GM12878 (cell line): ENCODE data around the gene HYPK. TPM values are rescaled to one million over a fixed set of nuclear protein-coding genes. Genes with fewer than 3 reads are reported as not detected.

Experiments
- BCL11A ChIP-seq: IDR thresholded peaks from 2 replicates; pipeline ENCODE4 v1.6.1; 2011; ENCODE audit warnings: low read depth, low read length
- CHD1 ChIP-seq: IDR thresholded peaks from 2 replicates; pipeline ENCODE4 v1.6.1; 2012; ENCODE audit warnings: low read depth, low read length, improper control_type of control experiment
- CHD2 ChIP-seq: IDR thresholded peaks from 2 replicates; pipeline ENCODE4 v1.6.1; 2011; ENCODE audit warnings: low read depth, low read length, improper control_type of control experiment, borderline replicate concordance
- ETV6 ChIP-seq, 2 experiments: fragments of 450-650 bp in 1 of 2; IDR thresholded peaks in 1 of 2; conservative IDR thresholded peaks in 1 of 2; 2 replicates each; pipeline ENCODE4 v1.6.1; 2014; ENCODE audit warnings: antibody characterized with exemption in 1 of 2, borderline replicate concordance in 1 of 2, low read depth in 1 of 2, mild to moderate bottlenecking in 1 of 2, moderate library complexity in 1 of 2
- HDAC2 ChIP-seq: fragments of 200-600 bp; sonication (generic); IDR thresholded peaks from 2 replicates; pipeline ENCODE4 v1.6.1; 2017
- HDGF ChIP-seq: fragments of 450-650 bp; IDR thresholded peaks from 2 replicates; pipeline ENCODE4 v1.6.1; 2016; ENCODE audit warnings: antibody characterized with exemption
- IKZF2 ChIP-seq, 2 experiments: fragments of 450-650 bp; IDR thresholded peaks; 2 replicates each; pipeline ENCODE4 v1.6.1; 2017; ENCODE audit warnings: mild to moderate bottlenecking in 2 of 2, moderate library complexity in 2 of 2
- MTA3 ChIP-seq: IDR thresholded peaks from 2 replicates; pipeline ENCODE4 v1.6.1; 2012; ENCODE audit warnings: low read length, inconsistent platforms, borderline replicate concordance
- NFYA ChIP-seq: IDR thresholded peaks from 2 replicates; pipeline ENCODE4 v1.6.1; 2011; ENCODE audit warnings: low read depth, mild to moderate bottlenecking, low read length, improper control_type of control experiment, borderline replicate concordance
- PAX5 ChIP-seq: IDR thresholded peaks from 2 replicates; pipeline ENCODE4 v1.6.1; 2011; ENCODE audit warnings: low read depth, low read length, borderline replicate concordance
- RBBP5 ChIP-seq: fragments of 200-600 bp; sonication (generic); conservative IDR thresholded peaks from 2 replicates; pipeline ENCODE4 v1.6.1; 2016
- RELA ChIP-seq: fragments of 450-650 bp; IDR thresholded peaks from 2 replicates; pipeline ENCODE4 v1.8.0; 2014; ENCODE audit warnings: borderline replicate concordance; ENCODE audit not compliant: partially characterized antibody
- RFX5 ChIP-seq: IDR thresholded peaks from 2 replicates; pipeline ENCODE4 v1.6.1; 2011; ENCODE audit warnings: low read depth, low read length, improper control_type of control experiment
- TCF3 ChIP-seq: IDR thresholded peaks from 2 replicates; pipeline ENCODE4 v1.6.1; 2012; ENCODE audit warnings: low read depth, mild to moderate bottlenecking, low read length, borderline replicate concordance; ENCODE audit not compliant: insufficient read depth
- TCF7 ChIP-seq: IDR thresholded peaks from 2 replicates; pipeline ENCODE4 v1.6.1; 2014; ENCODE audit warnings: antibody characterized with exemption, borderline replicate concordance
- WRNIP1 ChIP-seq: IDR thresholded peaks from 2 replicates; pipeline ENCODE4 v1.6.1; 2011; ENCODE audit warnings: low read depth, low read length, improper control_type of control experiment, borderline replicate concordance
- polyA plus RNA-seq, 11 experiments: library from polyadenylated mRNA; depleted of rRNA in 4 of 11; unstranded in 6 of 11; stranded (reverse) in 5 of 11; fragments of >200 nt; fragmentation: Nextera tagmentation in 4 of 11; fragmentation: Illumina TruSeq in 1 of 11; extraction: Ambion mirVana in 4 of 11; extraction: Trizol in 1 of 11; gene quantifications; 1 replicate in 1 of 11; 2 replicates in 10 of 11; pipeline versions ENCODE4 v1.2.1 to v1.2.3, GENCODE V29; 2011 to 2016; ENCODE audit warnings: inconsistent platforms in 2 of 11, missing spikeins in 2 of 11, low read depth in 1 of 11
- total RNA-seq, 4 experiments: library from RNA; depleted of rRNA in 3 of 4; stranded (reverse); fragments of >200 nt in 3 of 4; fragmentation: Illumina TruSeq in 1 of 4; extraction: Trizol in 1 of 4; gene quantifications; 2 replicates each; pipeline versions ENCODE4 v1.2.1 to v1.2.3, GENCODE V29; 2013 to 2021
- TF ChIP-seq, protein P1 (sequence below): fragments of 450-650 bp; conservative IDR thresholded peaks from 2 replicates; pipeline ENCODE4 v1.6.1; 2017; ENCODE audit warnings: mild to moderate bottlenecking, moderate library complexity
- TF ChIP-seq, protein P2 (sequence below): IDR thresholded peaks from 2 replicates; pipeline ENCODE4 v1.6.1; 2012; ENCODE audit warnings: low read depth, low read length, improper control_type of control experiment
- TF ChIP-seq, protein P3 (sequence below): IDR thresholded peaks from 2 replicates; pipeline ENCODE4 v1.6.1; 2012; ENCODE audit warnings: low read length, inconsistent platforms
- TF ChIP-seq, protein P4 (sequence below): fragments of 450-650 bp; IDR thresholded peaks from 2 replicates; pipeline ENCODE4 v1.6.1; 2018; ENCODE audit warnings: borderline replicate concordance, mild to moderate bottlenecking; ENCODE audit not compliant: partially characterized antibody
- TF ChIP-seq, protein P5 (sequence below): fragments of 150-350 bp; IDR thresholded peaks from 2 replicates; pipeline ENCODE4 v1.6.1; 2014; ENCODE audit warnings: mild to moderate bottlenecking, low read depth, low read length

HYPK gene
- total and polyA plus RNA-seq, 10 of the 15 experiments (the other 5 are each of a cell fraction or from before 2014, with no cell fraction given), result 8.0 to 38.4 (median 17.5) TPM

DNA sequence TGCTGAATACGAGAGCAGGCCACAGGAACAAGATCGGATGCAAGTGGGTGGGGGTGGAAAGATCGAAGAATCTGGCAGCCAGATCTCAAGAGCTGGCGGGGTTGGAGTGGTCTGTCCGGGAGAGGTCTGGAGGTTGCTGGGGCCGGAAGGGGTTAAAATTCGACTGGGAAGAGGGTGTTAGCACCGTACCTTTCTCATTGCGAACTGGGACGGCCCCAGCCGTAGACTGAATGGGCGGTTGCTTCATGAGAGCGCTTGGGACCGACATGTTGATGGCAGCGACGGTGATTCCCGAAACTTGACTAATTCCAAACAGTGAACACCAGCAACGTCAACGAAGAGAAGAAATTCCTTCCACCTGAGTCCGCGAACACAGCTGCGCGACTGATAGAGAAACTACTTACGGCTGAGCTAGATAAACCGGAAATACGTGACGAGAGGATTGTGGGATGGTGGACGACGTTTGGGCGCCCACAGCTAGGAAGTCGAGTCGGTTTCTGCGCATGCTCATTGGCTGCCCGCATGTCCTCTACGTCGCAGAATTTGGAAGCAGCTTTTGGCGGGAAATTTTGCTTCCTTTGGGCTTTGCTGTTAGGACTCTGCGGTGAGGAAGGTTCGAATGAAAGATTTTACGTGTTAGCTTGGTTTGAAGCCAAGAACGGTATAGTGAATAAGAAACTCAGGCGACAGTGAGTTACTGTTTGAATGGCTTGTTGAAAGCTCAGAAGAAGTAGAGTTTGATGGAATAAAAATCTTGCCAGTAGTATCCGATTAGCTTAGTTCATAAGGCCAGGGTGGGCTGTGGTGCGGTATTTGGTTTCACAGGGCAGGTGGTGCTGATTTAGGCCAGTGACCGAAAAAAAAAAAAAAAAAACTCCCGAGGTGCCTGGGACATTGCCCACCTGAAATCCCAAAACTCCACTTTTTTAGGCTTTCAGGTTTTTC is 24.2 kb downstream of the HYPK start, which contains the start of gene MFAP1 (continued):
- TF ChIP-seq, protein P1, sequence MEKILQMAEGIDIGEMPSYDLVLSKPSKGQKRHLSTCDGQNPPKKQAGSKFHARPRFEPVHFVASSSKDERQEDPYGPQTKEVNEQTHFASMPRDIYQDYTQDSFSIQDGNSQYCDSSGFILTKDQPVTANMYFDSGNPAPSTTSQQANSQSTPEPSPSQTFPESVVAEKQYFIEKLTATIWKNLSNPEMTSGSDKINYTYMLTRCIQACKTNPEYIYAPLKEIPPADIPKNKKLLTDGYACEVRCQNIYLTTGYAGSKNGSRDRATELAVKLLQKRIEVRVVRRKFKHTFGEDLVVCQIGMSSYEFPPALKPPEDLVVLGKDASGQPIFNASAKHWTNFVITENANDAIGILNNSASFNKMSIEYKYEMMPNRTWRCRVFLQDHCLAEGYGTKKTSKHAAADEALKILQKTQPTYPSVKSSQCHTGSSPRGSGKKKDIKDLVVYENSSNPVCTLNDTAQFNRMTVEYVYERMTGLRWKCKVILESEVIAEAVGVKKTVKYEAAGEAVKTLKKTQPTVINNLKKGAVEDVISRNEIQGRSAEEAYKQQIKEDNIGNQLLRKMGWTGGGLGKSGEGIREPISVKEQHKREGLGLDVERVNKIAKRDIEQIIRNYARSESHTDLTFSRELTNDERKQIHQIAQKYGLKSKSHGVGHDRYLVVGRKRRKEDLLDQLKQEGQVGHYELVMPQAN, result peak; percentile 89
- TF ChIP-seq IKZF2 (IDR thresholded peaks at IDR 0.05) (peak; percentile 46 to 52; a peak in 1 of 4 replicates), PAX5 (no peak), MTA3 (peak; percentile 66; the same call in 1 of the 2 replicates), HDGF (no peak; the same call in 1 of the 2 replicates), RBBP5 (no peak), BCL11A (no peak), TCF7 (no peak), RFX5 (peak; percentile 31; the same call in 1 of the 2 replicates), WRNIP1 (no peak), HDAC2 (no peak), NFYA (no peak), ETV6 (conservative IDR thresholded peaks at IDR 0.05 in 1 of 2, IDR thresholded peaks at IDR 0.05 in 1 of 2; ENCODE audit: borderline replicate concordance in 1 of 2, low read depth in 1 of 2) (no peak; a peak in 1 of 4 replicates), TCF3 (peak; percentile 47; the same call in 1 of the 2 replicates), RELA (no peak), CHD1 (no peak), CHD2 (no peak)
- TF ChIP-seq, protein P2, sequence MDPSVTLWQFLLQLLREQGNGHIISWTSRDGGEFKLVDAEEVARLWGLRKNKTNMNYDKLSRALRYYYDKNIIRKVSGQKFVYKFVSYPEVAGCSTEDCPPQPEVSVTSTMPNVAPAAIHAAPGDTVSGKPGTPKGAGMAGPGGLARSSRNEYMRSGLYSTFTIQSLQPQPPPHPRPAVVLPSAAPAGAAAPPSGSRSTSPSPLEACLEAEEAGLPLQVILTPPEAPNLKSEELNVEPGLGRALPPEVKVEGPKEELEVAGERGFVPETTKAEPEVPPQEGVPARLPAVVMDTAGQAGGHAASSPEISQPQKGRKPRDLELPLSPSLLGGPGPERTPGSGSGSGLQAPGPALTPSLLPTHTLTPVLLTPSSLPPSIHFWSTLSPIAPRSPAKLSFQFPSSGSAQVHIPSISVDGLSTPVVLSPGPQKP, result peak; percentile 63; the same call in 1 of the 2 replicates
- TF ChIP-seq, protein P3, sequence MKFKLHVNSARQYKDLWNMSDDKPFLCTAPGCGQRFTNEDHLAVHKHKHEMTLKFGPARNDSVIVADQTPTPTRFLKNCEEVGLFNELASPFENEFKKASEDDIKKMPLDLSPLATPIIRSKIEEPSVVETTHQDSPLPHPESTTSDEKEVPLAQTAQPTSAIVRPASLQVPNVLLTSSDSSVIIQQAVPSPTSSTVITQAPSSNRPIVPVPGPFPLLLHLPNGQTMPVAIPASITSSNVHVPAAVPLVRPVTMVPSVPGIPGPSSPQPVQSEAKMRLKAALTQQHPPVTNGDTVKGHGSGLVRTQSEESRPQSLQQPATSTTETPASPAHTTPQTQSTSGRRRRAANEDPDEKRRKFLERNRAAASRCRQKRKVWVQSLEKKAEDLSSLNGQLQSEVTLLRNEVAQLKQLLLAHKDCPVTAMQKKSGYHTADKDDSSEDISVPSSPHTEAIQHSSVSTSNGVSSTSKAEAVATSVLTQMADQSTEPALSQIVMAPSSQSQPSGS, result peak; percentile 50; the same call in 1 of the 2 replicates
- TF ChIP-seq, protein P4, sequence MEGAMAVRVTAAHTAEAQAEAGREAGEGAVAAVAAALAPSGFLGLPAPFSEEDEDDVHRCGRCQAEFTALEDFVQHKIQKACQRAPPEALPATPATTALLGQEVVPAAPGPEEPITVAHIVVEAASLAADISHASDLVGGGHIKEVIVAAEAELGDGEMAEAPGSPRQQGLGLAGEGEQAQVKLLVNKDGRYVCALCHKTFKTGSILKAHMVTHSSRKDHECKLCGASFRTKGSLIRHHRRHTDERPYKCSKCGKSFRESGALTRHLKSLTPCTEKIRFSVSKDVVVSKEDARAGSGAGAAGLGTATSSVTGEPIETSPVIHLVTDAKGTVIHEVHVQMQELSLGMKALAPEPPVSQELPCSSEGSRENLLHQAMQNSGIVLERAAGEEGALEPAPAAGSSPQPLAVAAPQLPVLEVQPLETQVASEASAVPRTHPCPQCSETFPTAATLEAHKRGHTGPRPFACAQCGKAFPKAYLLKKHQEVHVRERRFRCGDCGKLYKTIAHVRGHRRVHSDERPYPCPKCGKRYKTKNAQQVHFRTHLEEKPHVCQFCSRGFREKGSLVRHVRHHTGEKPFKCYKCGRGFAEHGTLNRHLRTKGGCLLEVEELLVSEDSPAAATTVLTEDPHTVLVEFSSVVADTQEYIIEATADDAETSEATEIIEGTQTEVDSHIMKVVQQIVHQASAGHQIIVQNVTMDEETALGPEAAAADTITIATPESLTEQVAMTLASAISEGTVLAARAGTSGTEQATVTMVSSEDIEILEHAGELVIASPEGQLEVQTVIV, result peak; percentile 80
- TF ChIP-seq, protein P5, sequence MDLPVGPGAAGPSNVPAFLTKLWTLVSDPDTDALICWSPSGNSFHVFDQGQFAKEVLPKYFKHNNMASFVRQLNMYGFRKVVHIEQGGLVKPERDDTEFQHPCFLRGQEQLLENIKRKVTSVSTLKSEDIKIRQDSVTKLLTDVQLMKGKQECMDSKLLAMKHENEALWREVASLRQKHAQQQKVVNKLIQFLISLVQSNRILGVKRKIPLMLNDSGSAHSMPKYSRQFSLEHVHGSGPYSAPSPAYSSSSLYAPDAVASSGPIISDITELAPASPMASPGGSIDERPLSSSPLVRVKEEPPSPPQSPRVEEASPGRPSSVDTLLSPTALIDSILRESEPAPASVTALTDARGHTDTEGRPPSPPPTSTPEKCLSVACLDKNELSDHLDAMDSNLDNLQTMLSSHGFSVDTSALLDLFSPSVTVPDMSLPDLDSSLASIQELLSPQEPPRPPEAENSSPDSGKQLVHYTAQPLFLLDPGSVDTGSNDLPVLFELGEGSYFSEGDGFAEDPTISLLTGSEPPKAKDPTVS, result no peak
